HG03045 (cell line): ENCODE results near the gene AKAP8L.

ENCODE experiments used
- ATAC-seq: cut with Tn5 transposase; IDR thresholded peaks from one replicate; pipeline ENCODE4 v1.9.1; 2021; ENCODE audit warnings: mild to moderate bottlenecking, moderate library complexity; ENCODE audit not compliant: unreplicated experiment

Gene AKAP8L

DNA sequence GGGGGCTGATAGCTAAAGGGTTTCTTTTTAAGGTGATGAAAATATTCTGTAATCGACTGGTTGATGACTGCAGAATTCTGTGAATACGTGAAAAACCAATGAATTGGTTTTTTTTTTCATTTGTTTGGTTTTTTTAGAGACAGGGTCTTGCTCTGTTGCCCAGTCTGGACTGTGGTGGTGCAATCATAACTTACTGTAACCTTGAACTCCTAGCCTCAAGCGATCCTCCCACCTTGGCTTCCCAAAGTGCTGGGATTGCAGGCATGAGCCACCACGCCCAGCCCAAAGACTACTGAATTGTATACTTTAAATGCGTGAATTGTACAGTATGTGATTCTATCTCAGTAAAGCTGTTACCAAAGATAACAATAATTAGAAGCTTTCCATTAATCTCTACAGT is 24.4 kb downstream of the AKAP8L start:
- no peak for ATAC-seq

DNA sequence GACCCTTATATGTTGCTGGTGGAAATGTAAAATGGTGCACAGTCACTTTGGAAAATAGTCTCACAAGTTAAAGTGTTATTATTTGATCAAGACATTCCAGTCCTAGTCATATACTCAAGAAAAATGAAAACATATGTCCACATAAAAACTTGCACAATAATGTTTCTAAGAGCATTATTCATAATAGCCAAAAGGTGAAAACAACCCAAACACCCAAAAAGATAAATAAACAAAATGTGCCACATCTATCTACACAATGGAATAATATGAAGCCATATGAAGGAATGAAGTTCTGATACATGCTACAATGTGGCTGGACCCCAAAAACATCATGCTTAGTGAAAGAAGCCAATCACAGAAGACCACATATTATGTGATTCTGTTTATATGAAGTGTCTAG is 24.8 kb downstream of the AKAP8L start:
- ATAC-seq, result no peak

DNA sequence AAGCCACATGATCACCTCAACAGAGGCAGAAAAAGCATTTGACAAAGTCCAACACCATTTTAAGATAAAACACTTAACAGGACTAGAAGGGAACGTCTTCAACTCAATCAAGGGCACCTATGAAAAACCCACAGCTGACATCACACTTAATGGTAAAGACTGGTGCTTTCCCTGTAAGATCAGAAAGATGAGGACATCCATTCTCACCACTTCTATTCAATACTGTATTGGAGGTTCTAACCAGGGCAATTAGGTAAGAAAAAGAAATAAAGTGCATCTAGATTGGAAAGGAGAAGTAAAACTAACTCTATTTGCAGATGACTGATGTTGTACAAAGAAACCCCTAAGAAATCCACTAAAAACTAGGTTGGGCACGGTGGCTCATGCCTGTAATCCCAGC is 28.0 kb downstream of the AKAP8L start:
- no peak for ATAC-seq

DNA sequence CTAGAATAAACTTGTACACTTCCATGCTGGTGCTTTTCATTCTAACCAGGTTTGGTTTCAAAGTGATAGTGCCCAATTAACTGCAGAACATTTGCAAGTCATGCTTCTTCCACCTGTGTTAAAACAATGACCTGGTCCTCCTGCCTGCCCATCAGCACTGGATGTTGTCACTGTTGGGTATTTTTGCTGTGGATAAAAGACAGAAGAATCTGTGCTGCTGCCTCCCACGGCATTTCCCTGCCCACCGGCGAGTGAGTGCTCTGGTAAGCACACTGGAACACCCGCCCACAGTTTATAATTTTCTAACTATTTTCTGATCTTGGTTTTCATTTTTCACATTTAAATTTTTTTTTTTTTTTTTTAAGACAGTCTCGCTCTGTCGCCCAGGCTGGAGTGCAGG is 36.9 kb downstream of the AKAP8L start:
- ATAC-seq, result no peak

DNA sequence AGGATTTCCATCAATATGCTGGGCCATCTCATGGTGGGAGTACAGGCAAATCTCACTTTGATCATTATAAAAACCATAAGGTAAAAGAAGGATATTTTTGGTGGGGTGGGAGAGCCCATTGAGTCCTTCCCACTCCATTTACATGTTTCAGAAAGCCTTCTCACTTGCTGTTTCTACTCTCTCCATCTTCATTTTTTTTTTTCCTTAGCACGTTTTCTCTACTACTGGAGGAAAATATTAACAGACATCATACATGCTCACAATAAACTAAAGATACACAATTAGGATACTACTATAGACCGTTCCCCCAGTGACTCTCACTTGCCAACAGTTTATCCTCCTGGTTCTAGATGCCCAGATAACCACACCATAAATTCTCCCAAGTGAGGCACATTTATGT is 37.4 kb downstream of the AKAP8L start:
- ATAC-seq, result no peak

DNA sequence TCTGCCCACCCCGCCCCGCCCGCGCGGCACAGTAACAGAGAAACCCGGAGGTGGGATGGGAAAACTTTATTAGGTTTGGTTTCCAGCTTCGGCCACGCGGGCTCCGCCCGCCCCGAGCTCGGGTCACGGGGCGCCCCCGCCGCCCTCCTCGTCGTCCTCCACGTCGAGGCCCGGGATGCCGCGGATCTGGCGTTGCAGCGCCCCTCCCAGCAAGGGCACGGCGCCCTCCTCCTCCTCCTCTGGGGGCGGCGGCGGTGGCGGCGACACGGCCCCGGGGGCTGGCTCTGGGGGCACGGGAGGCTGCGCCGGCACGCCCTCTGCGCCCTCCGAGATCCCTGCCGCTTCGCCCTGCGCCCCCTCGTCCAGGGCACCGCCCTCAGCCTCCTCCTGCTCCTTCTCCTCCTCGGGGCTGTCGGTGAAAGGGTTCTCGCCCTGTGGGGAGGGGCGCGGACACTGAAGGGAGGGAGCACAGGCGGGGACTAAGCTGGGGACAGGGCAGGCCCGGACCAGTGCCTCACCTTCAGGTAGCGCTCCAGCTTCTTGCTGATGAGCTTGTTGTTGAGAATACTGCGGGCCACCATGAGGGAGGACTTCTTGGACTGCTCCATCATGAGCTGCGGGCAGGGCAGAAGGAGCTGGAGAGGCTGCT is 38.7 kb downstream of the AKAP8L start:
- peak; percentile 20 for ATAC-seq

DNA sequence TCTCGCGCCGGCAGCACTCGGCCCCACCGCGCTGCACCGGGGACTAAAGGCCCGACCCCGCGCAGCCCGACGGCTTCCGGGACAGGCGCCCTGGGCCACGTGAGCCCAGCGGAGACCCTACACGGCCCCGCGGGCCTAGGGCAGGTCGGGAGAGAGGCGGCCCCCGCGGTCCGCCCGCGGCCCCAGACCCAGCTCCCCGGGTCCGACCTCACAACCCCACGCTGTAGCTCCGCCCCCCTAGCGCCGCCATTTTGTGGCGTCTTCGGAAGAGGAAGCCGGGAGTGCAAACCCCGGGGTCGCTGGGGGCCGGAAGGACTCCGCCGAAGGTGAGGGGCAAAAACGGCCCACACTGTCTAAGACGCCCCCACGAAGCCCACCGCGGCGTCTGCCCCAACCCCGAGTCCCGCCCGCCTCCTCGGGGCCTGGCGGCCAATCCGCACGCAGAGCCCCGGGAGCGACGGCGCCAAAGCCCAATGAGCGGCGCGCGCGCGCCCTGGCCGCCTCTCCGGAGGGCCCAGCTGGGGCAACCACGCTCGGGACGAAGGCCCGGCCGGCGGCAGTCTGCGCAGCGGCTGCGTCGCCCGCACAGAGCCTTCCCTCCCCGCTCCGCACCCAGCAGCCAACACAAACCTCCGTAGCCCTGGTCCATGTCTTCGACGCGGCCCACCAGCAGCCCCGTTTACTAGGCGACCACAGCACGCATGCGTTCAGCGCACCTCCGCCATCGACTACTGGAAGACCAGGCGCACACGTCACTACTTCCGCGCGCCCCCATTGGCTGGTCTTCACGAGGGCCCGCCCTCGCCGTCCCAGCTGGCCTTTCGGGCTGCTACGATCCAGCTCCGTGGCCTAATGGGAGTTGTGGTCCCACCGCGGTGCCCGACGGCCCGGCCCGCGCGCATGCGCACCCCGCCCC is 39.4 kb downstream of the AKAP8L start, which contains the start of gene AKAP8:
TSS of gene AKAP8 (minus strand) at position 705 of the 916 bp plus-strand sequence. CDS start at position 649, 56 bp downstream.
- ATAC-seq, result peak; percentile 85

DNA sequence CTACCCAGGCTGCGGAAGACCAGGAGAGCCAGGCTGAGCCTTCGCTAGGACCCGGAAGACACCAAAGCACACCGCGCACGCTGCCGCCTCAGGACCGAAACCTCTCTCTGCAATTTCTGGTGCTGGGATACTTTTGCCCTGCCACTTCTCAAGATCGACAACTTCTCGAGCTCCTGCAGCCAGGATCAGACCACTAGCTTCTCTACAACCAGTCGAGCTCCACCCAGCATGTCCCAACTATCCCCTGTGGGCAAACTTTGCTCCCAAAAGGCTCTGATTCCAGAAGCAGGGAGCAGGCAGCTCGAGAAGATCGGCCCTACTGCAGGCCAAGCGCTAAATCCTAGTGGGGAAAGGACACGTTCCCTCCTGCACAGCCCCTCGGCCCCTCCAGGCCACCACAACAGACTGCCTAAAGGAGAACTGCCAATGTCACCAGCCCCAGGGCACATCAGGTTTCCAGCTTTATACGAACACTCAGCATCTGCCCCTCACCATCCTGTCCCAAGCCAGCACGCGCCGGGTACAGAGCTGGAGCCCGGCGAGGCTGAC is 40.2 kb downstream of the AKAP8L start:
- ATAC-seq, result no peak

DNA sequence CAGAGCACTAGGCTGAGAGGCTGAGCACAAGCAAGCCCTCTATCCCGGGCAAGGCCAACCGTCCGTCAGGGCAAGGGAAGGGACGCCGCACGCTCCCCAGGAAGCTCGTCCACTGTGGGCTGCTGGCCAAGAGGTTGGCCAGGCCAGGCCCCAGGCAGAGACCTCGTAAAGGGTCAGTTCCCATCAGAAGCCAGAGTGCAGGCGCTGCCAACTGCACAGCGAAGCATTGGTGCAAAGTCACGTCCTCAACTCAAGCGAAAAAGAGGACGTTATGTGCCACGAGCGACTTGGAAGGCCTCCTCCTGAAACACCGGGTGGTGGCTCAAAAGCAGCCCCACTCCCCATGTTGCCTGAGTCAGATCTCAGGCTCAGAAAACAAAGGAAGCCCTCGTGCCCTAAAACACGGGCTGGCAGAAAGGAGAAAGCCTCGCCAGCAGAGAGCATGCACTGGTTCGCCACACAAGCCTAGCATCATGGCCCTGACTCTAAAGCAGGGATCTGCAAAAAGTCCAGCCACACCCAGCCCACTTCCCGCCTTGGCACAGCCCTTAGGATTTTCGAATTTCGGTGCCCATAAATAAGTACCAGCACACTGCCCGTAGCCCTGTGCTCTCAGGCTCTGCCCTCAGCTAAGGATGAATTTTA is 43.9 kb downstream of the AKAP8L start:
- no peak for ATAC-seq

DNA sequence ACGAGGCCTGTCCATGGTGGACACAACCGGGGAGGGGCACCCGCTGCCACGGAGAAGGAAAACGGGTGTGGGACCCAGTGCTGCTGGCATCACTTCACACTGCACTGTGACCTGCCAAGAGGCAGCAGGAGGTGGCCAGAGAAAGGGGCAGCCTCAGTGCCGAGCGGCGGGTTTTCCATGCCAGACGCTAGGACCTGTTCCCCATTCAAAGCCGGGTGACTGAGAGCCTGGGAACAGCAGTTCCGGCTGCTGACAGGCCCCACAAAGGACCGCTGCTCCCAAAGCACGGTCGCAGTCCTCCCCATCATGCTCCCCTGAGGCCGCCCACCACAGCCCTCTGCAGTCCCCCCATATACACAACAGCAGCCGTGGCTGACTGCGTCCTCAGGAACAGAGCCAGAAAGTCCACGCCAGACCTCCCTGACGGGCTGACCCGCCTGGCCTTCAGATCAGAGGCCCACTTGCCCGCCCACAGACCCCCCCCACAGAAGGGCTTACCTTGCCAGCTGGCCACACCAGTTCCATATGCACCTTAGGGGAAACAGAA is 44.6 kb downstream of the AKAP8L start:
- no peak for ATAC-seq

DNA sequence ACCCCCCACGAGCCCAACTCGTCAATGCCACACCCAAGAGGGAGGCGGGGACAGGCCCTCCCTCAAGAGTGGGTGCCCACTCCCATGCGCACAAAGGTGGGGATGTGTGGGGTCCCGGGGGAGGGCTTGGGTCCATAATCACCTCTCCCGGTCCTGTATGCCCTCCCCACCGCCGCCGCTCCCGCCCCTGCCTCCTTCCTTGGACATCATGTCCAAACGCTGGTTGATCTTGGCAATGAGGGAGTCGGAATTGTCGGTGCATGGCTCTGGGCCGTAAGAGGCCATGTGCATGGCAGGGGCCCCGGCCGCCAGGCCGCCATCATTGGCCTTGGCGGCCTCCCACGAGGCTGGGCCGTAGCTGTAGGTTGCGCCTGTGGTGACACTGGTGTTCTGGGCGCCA is 45.1 kb downstream of the AKAP8L start:
- no peak for ATAC-seq

DNA sequence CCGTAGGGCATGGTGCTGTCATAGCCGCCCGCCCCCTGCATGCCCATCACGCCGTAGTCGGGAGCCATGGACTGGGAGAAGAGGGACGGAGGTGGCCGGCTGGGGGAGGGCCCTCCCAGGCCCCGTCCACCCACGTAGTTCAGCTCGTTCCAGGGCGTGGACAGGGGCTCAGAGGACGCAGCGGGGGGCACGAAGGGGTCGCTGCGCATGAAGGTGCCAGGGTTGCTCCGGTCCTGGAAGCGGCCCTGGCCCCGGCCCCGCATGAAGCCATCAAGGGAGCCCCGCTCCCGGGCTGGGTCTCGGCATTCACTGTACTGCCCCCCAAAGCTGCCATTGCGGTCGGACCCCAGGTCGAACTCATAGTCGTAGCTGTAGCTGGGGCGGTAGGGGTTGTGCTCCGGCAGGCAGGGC is 45.9 kb downstream of the AKAP8L start:
- ATAC-seq, result no peak

DNA sequence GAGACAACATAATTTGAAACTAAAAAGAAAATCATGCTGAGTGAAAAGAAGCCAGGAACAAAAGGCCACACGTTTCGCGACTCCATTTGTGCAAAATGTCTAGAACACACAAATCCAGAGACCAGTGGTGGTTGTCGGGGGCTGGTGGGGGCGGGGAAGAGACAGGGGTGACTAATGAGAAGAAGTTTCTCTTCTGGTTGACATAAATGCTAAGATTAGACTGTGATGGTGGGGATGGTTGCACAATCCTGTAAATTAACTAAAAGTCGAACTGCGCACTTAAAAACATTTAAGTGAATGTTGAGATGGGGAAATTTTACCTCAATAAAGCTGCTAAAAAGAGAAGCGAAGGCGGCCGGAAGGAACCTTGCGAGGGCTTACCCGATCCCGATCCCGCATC is 46.3 kb downstream of the AKAP8L start:
- ATAC-seq, result no peak

DNA sequence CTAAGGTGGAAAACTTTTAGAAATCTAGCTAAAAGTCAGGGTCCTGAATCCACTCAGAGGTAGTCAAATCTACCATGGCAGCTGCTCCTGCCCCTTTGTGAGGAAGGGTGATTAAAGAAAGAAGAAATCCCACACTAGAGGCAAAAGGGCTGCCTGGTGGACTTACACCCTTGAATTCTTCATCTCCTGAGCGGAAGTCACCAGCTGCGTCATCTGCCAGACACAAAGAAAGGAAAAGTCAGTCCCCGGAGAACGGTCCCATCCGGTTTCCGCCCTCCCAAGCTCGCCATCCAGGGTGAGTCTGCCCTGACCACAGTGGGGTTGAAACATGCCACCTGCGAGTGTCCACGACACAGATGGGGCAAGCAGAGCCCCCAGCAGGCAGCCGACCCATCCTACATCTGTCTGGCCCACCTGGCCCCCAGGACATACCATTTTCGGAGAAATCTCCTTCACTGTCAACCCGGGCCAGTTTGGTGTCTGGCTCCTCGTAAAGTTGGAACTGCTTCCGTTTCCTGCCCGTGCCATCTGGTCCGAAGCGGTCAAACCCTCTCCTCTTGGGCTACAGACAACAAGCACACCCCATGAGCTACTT is 46.9 kb downstream of the AKAP8L start:
- no peak for ATAC-seq

DNA sequence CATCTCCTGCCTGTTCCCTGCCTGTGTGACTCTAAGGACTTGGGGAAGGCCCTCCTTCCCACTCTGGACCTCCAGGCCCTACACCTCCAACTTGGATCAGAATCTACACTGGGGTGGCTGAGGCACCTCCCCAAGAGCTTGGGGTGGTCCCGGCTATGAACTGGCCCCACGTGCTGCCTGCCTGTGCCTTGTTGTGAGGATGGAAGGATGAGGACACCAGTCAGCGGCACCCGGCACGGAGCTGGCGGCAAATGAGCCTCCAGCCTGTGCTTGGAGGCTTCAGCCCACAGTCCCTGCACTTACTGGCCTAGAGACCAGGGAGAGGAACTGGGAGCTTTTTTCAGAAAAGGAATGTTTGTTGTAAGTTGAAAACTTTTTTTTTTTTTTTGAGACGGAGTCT is 47.7 kb downstream of the AKAP8L start:
- no peak for ATAC-seq

DNA sequence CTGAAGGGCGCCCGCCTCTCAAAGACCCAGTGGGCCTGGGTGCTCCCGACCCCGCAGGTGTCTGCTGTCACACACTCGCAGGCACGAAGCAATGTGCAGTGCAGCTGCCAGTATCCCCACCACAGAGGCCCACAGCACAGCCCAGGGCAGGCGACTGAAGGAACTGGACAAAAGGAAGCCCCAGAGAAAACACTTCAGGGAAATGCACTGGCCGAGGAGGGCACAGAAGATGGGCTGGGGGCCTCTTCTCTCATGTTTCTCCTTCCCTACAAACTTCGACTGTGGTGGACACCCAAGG is 49.2 kb downstream of the AKAP8L start:
- ATAC-seq, result no peak

DNA sequence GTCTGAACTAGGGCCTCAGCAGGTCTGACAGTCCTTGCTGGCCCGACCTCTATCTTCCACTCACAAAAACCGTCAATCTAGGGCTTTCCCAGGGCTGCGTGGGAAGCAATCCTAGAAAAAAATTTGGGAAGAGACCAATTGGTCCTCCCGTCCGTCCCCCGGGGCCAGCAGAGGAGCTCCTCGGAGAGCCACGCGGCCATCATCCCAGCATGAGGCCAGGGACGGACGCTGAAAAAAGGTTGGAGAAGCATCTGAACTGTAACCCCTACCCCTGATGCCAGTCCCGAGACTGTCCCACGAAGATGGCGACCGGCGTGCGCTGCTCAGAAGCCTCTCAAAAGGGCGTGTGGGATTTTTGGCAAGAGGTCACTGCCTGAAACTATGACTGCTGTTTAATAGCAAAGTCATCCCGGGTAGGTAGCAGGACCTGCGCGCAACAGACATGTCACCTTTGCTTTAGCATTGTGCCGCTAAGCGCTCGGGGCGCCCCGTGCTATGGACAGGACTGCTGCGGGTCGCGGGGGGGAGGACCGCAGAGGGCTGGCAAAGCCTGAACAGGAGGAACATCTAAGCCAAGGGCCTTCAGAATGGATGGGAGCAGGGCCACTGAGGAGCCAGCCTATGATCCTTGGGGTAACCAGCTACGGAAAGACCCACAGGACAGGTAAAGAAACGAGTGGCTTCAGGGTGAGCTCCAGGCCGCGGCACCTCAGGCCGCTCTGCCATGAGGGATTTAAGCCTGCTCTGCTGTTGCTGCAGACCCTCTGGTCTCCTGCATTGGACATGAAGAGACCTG is 49.8 kb downstream of the AKAP8L start:
- ATAC-seq, result no peak

DNA sequence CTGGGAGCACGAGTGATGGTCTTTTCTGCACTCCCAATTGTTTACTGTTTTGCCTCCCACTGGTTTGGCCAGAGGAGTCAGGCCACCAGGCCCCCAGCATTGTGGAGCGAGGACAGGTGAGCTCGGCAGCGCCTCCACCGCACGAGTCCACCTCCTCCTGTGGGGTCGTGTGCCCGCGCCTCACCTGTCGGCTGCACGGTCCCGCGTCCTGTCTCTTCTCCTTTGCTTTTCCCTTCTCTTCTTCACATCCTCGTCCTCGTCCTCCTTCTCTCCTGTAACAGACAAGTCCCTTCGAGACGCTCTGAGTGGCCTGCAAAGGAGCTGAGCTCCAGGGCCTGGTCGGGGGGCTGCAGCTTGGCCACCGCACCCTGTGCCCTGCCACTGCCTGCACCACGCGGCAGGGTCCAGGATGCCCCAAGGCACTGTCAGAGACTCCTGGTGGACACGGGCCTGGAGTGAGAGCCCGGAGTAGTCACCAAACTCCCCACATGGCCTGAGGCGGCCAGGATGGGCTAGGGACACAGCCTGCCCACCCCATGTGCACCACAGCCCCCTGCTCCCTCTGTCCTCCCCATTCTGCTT is 50.6 kb downstream of the AKAP8L start:
- ATAC-seq, result no peak

DNA sequence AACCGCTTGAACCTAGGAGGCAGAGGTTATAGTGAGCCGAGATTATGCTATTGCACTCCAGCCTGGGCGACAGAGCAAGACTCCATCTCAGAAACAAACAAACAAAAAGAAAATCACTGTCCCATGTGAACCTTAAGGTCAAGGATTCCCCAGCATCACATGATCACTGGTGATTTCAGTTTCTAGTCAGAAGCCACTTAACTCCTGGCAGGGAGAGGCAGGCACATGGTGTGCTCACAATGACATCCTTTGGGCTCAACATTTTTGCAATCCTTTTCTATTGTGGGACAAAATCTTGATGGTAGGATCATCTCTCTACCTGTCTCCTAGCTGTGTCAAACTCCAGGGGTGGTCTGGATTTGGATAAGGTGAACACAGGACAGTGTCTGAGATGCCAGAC is 51.3 kb downstream of the AKAP8L start:
- no peak for ATAC-seq

DNA sequence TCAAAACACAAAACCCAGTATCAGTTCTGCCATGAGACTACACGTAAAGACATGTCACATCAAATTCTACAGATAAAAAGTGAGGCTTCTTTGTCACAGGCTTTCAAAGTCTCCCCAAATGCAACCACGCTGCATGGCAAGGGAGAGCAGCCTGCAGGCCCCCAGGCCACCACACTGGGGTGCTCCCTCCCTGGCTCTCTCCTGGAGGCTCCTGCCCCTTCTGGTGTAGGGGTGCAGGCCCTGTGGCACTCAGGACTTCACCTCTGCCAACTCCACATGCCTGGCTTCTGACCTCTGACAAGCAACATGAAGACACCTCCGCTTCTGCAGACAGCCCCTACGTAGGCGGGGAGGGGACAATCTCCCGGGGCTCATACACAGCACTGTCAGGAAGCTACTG is 53.5 kb downstream of the AKAP8L start:
- ATAC-seq, result no peak
